Brain microvascular endothelial cell (primary cell): ENCODE measurements around the gene PLCB1.

Experiments
- DNase-seq: peaks from one replicate; pipeline ENCODE4 v3.0.0-alpha.2; 2020
- H3K27ac ChIP-seq: fragments of 250-450 bp; sonication (Bioruptor Pico); 2 replicates; pipeline ENCODE4 v1.5.1; 2020; ENCODE audit warnings: mild to moderate bottlenecking, moderate library complexity
- H3K27me3 ChIP-seq: fragments of 250-450 bp; sonication (Bioruptor Pico); replicated peaks from 2 replicates; pipeline ENCODE4 v1.5.1; 2020; ENCODE audit warnings: mild to moderate bottlenecking
- H3K36me3 ChIP-seq: fragments of 250-450 bp; sonication (Bioruptor Pico); replicated peaks from 2 replicates; pipeline ENCODE4 v1.5.1; 2020; ENCODE audit warnings: mild to moderate bottlenecking
- H3K4me3 ChIP-seq: 2 replicates; pipeline ENCODE4 v1.5.1; 2011; ENCODE audit warnings: low read depth, mild to moderate bottlenecking, control low read depth, low read length, moderate library complexity
- in situ Hi-C: cut with HindIII; loops from 2 replicates; pipeline ENCODE4 v1.10.0; 2017; ENCODE audit warnings: low sequenced_read_pairs, low pct_ligation_motif_present
- TF ChIP-seq, protein P1 (sequence below): IDR thresholded peaks from 2 replicates; pipeline ENCODE4 v1.5.1; 2011; ENCODE audit warnings: low read depth, mild to moderate bottlenecking, moderate library complexity, low read length, control low read depth, inconsistent platforms; ENCODE audit errors: missing control alignments

The PLCB1 gene

DNA sequence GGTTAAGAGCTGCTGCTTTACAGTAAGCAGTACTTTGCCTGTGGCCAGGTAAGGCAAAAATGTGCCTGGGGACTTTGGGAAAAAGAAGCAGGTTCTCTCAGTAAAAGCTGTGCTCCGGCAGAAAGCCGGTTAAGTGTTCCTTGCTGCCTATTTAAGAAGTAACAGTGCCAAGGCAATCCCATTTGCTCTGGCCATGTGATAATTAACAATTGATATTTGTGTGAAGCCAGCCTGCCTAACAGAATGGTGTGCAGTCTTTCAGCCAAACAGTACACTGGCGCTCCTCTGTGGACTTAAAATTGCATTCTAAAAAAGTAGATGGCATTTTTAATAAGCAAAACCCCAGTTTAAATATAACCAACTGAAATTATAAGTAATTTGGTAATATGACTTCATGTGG, 430.3 kb downstream of the PLCB1 start:
- no peaks in the 10 kb centered on the region for H3K27me3 ChIP-seq
- no peak for DNase-seq
- no peak overlapping the region for H3K27ac ChIP-seq
- TF ChIP-seq, protein P1, sequence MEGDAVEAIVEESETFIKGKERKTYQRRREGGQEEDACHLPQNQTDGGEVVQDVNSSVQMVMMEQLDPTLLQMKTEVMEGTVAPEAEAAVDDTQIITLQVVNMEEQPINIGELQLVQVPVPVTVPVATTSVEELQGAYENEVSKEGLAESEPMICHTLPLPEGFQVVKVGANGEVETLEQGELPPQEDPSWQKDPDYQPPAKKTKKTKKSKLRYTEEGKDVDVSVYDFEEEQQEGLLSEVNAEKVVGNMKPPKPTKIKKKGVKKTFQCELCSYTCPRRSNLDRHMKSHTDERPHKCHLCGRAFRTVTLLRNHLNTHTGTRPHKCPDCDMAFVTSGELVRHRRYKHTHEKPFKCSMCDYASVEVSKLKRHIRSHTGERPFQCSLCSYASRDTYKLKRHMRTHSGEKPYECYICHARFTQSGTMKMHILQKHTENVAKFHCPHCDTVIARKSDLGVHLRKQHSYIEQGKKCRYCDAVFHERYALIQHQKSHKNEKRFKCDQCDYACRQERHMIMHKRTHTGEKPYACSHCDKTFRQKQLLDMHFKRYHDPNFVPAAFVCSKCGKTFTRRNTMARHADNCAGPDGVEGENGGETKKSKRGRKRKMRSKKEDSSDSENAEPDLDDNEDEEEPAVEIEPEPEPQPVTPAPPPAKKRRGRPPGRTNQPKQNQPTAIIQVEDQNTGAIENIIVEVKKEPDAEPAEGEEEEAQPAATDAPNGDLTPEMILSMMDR, result no peak
- H3K4me3 ChIP-seq, result no peak overlapping the region
- no peaks in the 10 kb centered on the region for H3K36me3 ChIP-seq
- in situ Hi-C loops, result no loop called here

DNA sequence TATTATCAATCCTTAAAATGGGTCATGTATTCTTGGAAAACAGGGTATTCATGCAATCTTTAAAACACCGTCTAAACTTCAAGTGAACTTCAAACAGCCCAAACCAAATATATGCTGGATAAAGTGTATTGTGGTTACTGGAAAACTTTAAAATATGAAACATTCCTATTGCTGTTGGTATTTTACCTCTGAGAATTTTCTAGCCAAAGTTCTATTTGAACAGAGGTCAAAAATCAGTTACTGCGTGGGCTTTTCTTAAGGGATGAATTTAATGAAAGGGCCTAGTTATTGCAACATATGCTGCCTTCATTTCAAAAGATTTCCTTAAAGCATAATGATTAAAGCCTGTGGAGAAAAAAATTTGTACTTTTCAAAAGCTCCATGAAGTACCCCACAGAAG, 436.0 kb downstream of the PLCB1 start:
- no peaks in the 10 kb centered on the region for H3K27me3 ChIP-seq
- TF ChIP-seq, protein P1, result no peak
- in situ Hi-C loops, result no loop called here
- no peaks in the 10 kb centered on the region for H3K36me3 ChIP-seq
- H3K4me3 ChIP-seq, result no peak overlapping the region
- DNase-seq, result no peak
- H3K27ac ChIP-seq, result no peak overlapping the region

DNA sequence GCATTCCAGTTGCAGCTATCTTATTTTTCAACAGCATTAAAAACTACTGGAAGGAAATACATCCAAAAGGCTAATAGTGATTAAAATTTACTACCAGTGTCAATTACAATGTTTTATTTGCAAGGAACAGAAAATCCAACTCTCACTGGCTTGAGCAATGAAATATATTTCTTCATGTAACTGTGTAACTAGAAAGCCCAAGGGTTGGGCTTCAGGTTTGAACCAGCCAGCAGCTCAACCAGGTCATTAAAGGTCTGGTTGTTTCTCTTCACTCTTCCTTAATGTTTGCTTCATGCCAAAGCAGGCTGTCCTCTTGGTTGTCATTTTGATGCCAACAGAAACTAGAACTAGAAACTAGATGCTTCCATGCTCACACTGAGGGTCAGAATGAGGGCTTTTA, 437.7 kb downstream of the PLCB1 start:
- TF ChIP-seq, protein P1, result no peak
- H3K27ac ChIP-seq, result no peak overlapping the region
- DNase-seq, result no peak
- H3K4me3 ChIP-seq, result no peak overlapping the region
- H3K27me3 ChIP-seq, result no peaks in the 10 kb centered on the region
- H3K36me3 ChIP-seq, result no peaks in the 10 kb centered on the region
- in situ Hi-C loops, result no loop called here

DNA sequence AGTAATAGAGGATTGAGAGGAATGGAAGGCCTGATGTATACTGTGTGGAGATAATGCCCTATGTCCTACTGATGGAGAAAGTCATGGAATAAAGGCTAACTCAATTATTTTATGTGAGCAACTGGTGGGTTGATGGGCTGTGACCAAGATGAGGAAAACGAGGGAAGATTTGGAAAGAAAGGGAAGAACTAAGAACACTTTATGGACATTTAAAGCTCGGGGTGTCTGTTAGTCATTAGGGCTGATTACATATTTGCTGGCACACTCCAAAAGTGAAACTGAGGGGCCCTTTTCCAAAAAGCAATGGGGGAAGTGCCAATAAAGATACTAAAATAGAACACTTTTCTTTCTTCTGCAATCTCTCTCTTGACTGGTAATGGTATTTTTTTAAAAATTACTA, 439.5 kb downstream of the PLCB1 start:
- Histone ChIP-seq H3K27me3 (no peaks in the 10 kb centered on the region), H3K27ac (no peak overlapping the region), H3K4me3 (no peak overlapping the region), H3K36me3 (no peaks in the 10 kb centered on the region)
- no peak for DNase-seq
- in situ Hi-C loops, result no loop called here
- TF ChIP-seq, protein P1, result no peak

DNA sequence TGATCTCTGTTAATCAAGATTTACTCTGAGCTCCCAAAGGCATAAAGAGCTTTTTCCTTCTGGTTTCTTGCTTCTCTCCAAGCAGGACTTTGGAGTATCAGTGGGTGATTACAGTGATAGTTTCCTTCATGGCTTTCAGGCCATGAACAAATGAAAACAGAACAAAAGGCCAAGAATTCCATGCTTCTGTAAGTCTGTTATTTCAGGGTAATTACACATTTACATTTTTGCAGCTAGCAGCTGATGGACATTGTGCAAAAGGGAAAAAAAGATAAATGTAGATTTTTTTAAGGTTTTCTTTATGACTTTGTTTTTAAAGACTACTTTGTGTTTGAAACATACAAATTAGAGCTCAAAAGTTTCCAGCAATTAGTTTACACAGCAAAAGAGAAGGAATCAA, 441.6 kb downstream of the PLCB1 start:
- no peaks in the 10 kb centered on the region for H3K27me3 ChIP-seq
- TF ChIP-seq, protein P1, result no peak
- no peak overlapping the region for H3K4me3 ChIP-seq
- in situ Hi-C loops, result no loop called here
- H3K36me3 ChIP-seq, result no peaks in the 10 kb centered on the region
- DNase-seq, result no peak
- no peak overlapping the region for H3K27ac ChIP-seq

DNA sequence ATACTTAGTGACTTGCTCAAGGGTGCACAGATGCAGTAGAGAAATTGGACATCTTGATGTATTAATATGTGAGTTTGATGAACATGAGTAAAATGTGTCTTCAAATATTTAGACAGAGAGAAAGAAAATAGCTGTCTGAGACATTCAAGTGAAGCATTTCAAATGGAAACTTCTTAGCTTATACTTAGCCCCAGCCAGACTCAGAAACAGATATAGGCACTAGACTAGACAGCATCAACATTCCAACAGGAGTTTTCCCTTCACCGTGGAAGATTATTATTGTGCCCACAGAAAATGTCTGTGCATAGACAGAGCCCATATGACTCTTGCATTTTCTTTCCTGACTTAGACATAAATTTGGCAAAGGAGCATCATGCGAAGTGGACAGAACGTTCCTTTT, 443.0 kb downstream of the PLCB1 start:
- Histone ChIP-seq H3K36me3 (no peaks in the 10 kb centered on the region), H3K27ac (no peak overlapping the region), H3K4me3 (no peak overlapping the region), H3K27me3 (no peaks in the 10 kb centered on the region)
- DNase-seq, result no peak
- TF ChIP-seq, protein P1, result no peak
- in situ Hi-C loops, result no loop called here
